Measurements from ENCODE around the gene PDE4B. TPM values are rescaled to one million over a fixed set of nuclear protein-coding genes. Genes with fewer than 3 reads are reported as not detected.
"Not testable (repeated sequence)": the region's sequence is repeated elsewhere in the genome, so short reads cannot be mapped to it uniquely, and the experiment has no call there.

The PDE4B gene
- total RNA-seq, 1 experiment from 2014 or later = 5.5 TPM

GRCh38 chr1:66090859-66091457, 298.3 kb downstream of the PDE4B start:
- Histone ChIP-seq H3K4me2 (ENCODE audit: low read depth, low read length, poor library complexity, severe bottlenecking) (no peak overlapping the region), H3K9me2 (replicated peaks; ENCODE audit: insufficient read depth, low read length) (no peaks in the 10 kb centered on the region), H3K4me1 (ENCODE audit: low read length) (no peaks in the 10 kb centered on the region), H3K27ac (ENCODE audit: low read length) (no peak overlapping the region), H3K9ac (ENCODE audit: low read length) (no peak overlapping the region), H3K79me2 (ENCODE audit: low read length) (no peaks in the 10 kb centered on the region), H4K20me1 (ENCODE audit: insufficient read depth, low read depth, low read length) (no peaks in the 10 kb centered on the region), H3K27me3 (ENCODE audit: low read length) (no peaks in the 10 kb centered on the region), H3K36me3 (ENCODE audit: insufficient read depth, low read length) (no peaks in the 10 kb centered on the region), H2AFZ (ENCODE audit: low read length) (no peak overlapping the region), H3K9me3 (ENCODE audit: low read length) (no peaks in the 10 kb centered on the region), H3K4me3 (ENCODE audit: low read length) (no peak overlapping the region)
- DNase-seq = no peak

- no peak for DNase-seq
- Histone ChIP-seq H3K79me2 (ENCODE audit: low read length) (no peaks in the 10 kb centered on the region), H3K9me2 (replicated peaks; ENCODE audit: insufficient read depth, low read length) (no peaks in the 10 kb centered on the region), H3K27me3 (ENCODE audit: low read length) (no peaks in the 10 kb centered on the region), H3K36me3 (ENCODE audit: insufficient read depth, low read length) (no peaks in the 10 kb centered on the region), H4K20me1 (ENCODE audit: insufficient read depth, low read depth, low read length) (no peaks in the 10 kb centered on the region), H3K4me3 (ENCODE audit: low read length) (no peak overlapping the region), H3K27ac (ENCODE audit: low read length) (no peak overlapping the region), H2AFZ (ENCODE audit: low read length) (no peak overlapping the region), H3K9ac (ENCODE audit: low read length) (no peak overlapping the region), H3K4me2 (ENCODE audit: low read depth, low read length, poor library complexity, severe bottlenecking) (no peak overlapping the region), H3K4me1 (ENCODE audit: low read length) (no peaks in the 10 kb centered on the region), H3K9me3 (ENCODE audit: low read length) (no peaks in the 10 kb centered on the region)
Observed at GRCh38 chr1:66095190-66095589, 302.5 kb downstream of the PDE4B start.

- DNase-seq; H4K20me1 ChIP-seq (ENCODE audit: insufficient read depth, low read depth, low read length); H3K4me3 ChIP-seq (ENCODE audit: low read length); H3K4me2 ChIP-seq (ENCODE audit: low read depth, low read length, poor library complexity, severe bottlenecking); H3K27ac ChIP-seq (ENCODE audit: low read length); H3K27me3 ChIP-seq (ENCODE audit: low read length); H3K9me3 ChIP-seq (ENCODE audit: low read length); H3K9ac ChIP-seq (ENCODE audit: low read length); H3K4me1 ChIP-seq (ENCODE audit: low read length); H3K9me2 ChIP-seq (replicated peaks; ENCODE audit: insufficient read depth, low read length); H2AFZ ChIP-seq (ENCODE audit: low read length); H3K36me3 ChIP-seq (ENCODE audit: insufficient read depth, low read length); H3K79me2 ChIP-seq (ENCODE audit: low read length): not testable (repeated sequence)
Observed at GRCh38 chr1:66100959-66101358, 308.3 kb downstream of the PDE4B start.

GRCh38 chr1:66104076-66104475, 311.4 kb downstream of the PDE4B start:
- not testable (repeated sequence) for H3K27ac ChIP-seq (ENCODE audit: low read length); H3K4me3 ChIP-seq (ENCODE audit: low read length); H3K36me3 ChIP-seq (ENCODE audit: insufficient read depth, low read length); DNase-seq; H3K9me3 ChIP-seq (ENCODE audit: low read length); H2AFZ ChIP-seq (ENCODE audit: low read length); H3K79me2 ChIP-seq (ENCODE audit: low read length); H3K9ac ChIP-seq (ENCODE audit: low read length); H3K4me2 ChIP-seq (ENCODE audit: low read depth, low read length, poor library complexity, severe bottlenecking); H3K27me3 ChIP-seq (ENCODE audit: low read length); H3K4me1 ChIP-seq (ENCODE audit: low read length); H3K9me2 ChIP-seq (replicated peaks; ENCODE audit: insufficient read depth, low read length); H4K20me1 ChIP-seq (ENCODE audit: insufficient read depth, low read depth, low read length)

- H3K27me3 ChIP-seq (ENCODE audit: low read length) = no peaks in the 10 kb centered on the region
- no peak overlapping the region for H3K27ac ChIP-seq (ENCODE audit: low read length)
- no peaks in the 10 kb centered on the region for H3K9me2 ChIP-seq (replicated peaks; ENCODE audit: insufficient read depth, low read length)
- no peak overlapping the region for H3K4me2 ChIP-seq (ENCODE audit: low read depth, low read length, poor library complexity, severe bottlenecking)
- DNase-seq = no peak
- H3K36me3 ChIP-seq (ENCODE audit: insufficient read depth, low read length) = no peaks in the 10 kb centered on the region
- no peak overlapping the region for H3K4me3 ChIP-seq (ENCODE audit: low read length)
- no peaks in the 10 kb centered on the region for H3K9me3 ChIP-seq (ENCODE audit: low read length)
- H2AFZ ChIP-seq (ENCODE audit: low read length) = no peak overlapping the region
- no peak overlapping the region for H3K9ac ChIP-seq (ENCODE audit: low read length)
- no peaks in the 10 kb centered on the region for H3K4me1 ChIP-seq (ENCODE audit: low read length)
- H3K79me2 ChIP-seq (ENCODE audit: low read length) = no peaks in the 10 kb centered on the region
- no peaks in the 10 kb centered on the region for H4K20me1 ChIP-seq (ENCODE audit: insufficient read depth, low read depth, low read length)
Observed at GRCh38 chr1:66108624-66109023, 315.9 kb downstream of the PDE4B start.

- Histone ChIP-seq H3K36me3 (ENCODE audit: insufficient read depth, low read length) (no peaks in the 10 kb centered on the region), H3K9me2 (replicated peaks; ENCODE audit: insufficient read depth, low read length) (no peaks in the 10 kb centered on the region), H3K4me1 (ENCODE audit: low read length) (no peaks in the 10 kb centered on the region), H3K27ac (ENCODE audit: low read length) (no peak overlapping the region), H3K9ac (ENCODE audit: low read length) (no peak overlapping the region), H3K4me3 (ENCODE audit: low read length) (no peak overlapping the region), H3K4me2 (ENCODE audit: low read depth, low read length, poor library complexity, severe bottlenecking) (no peak overlapping the region), H3K79me2 (ENCODE audit: low read length) (no peaks in the 10 kb centered on the region), H2AFZ (ENCODE audit: low read length) (no peak overlapping the region), H3K9me3 (ENCODE audit: low read length) (no peaks in the 10 kb centered on the region), H4K20me1 (ENCODE audit: insufficient read depth, low read depth, low read length) (no peaks in the 10 kb centered on the region), H3K27me3 (ENCODE audit: low read length) (no peaks in the 10 kb centered on the region)
- DNase-seq = no peak
Observed at GRCh38 chr1:66112744-66113400, 320.2 kb downstream of the PDE4B start.

GRCh38 chr1:66119148-66119547, 326.5 kb downstream of the PDE4B start:
- H3K36me3 ChIP-seq (ENCODE audit: insufficient read depth, low read length) = no peaks in the 10 kb centered on the region
- DNase-seq = no peak
- no peaks in the 10 kb centered on the region for H3K9me2 ChIP-seq (replicated peaks; ENCODE audit: insufficient read depth, low read length)
- no peaks in the 10 kb centered on the region for H3K79me2 ChIP-seq (ENCODE audit: low read length)
- H3K4me2 ChIP-seq (ENCODE audit: low read depth, low read length, poor library complexity, severe bottlenecking) = no peak overlapping the region
- H3K9me3 ChIP-seq (ENCODE audit: low read length) = no peaks in the 10 kb centered on the region
- H3K4me1 ChIP-seq (ENCODE audit: low read length) = no peaks in the 10 kb centered on the region
- no peak overlapping the region for H3K4me3 ChIP-seq (ENCODE audit: low read length)
- no peak overlapping the region for H3K9ac ChIP-seq (ENCODE audit: low read length)
- no peak overlapping the region for H2AFZ ChIP-seq (ENCODE audit: low read length)
- H4K20me1 ChIP-seq (ENCODE audit: insufficient read depth, low read depth, low read length) = no peaks in the 10 kb centered on the region
- H3K27ac ChIP-seq (ENCODE audit: low read length) = no peak overlapping the region
- no peaks in the 10 kb centered on the region for H3K27me3 ChIP-seq (ENCODE audit: low read length)

- H3K79me2 ChIP-seq (ENCODE audit: low read length) = no peaks in the 10 kb centered on the region
- H3K9me2 ChIP-seq (replicated peaks; ENCODE audit: insufficient read depth, low read length) = no peaks in the 10 kb centered on the region
- H3K4me3 ChIP-seq (ENCODE audit: low read length) = no peak overlapping the region
- no peaks in the 10 kb centered on the region for H4K20me1 ChIP-seq (ENCODE audit: insufficient read depth, low read depth, low read length)
- H3K9me3 ChIP-seq (ENCODE audit: low read length) = no peaks in the 10 kb centered on the region
- no peak for DNase-seq
- no peaks in the 10 kb centered on the region for H3K4me1 ChIP-seq (ENCODE audit: low read length)
- H3K36me3 ChIP-seq (ENCODE audit: insufficient read depth, low read length) = no peaks in the 10 kb centered on the region
- H3K27ac ChIP-seq (ENCODE audit: low read length) = no peak overlapping the region
- H3K9ac ChIP-seq (ENCODE audit: low read length) = no peak overlapping the region
- H2AFZ ChIP-seq (ENCODE audit: low read length) = no peak overlapping the region
- H3K27me3 ChIP-seq (ENCODE audit: low read length) = no peaks in the 10 kb centered on the region
- H3K4me2 ChIP-seq (ENCODE audit: low read depth, low read length, poor library complexity, severe bottlenecking) = no peak overlapping the region
Observed at GRCh38 chr1:66124670-66125069, 332.0 kb downstream of the PDE4B start.
